SHP77 treated with DMSO at 0.1 percent for 48 hours (cell line): ENCODE results near the gene AP2A1.
A peak's percentile ranks its signal among the peaks of the same experiment; 100 is the strongest.
"Not testable (repeated sequence)": the region's sequence is repeated elsewhere in the genome, so short reads cannot be mapped to it uniquely, and the experiment has no call there.

Experiments
- DNase-seq: peaks from one replicate; lab custom pipeline; 2025; lab: John Stamatoyannopoulos, UW

Gene AP2A1

DNA sequence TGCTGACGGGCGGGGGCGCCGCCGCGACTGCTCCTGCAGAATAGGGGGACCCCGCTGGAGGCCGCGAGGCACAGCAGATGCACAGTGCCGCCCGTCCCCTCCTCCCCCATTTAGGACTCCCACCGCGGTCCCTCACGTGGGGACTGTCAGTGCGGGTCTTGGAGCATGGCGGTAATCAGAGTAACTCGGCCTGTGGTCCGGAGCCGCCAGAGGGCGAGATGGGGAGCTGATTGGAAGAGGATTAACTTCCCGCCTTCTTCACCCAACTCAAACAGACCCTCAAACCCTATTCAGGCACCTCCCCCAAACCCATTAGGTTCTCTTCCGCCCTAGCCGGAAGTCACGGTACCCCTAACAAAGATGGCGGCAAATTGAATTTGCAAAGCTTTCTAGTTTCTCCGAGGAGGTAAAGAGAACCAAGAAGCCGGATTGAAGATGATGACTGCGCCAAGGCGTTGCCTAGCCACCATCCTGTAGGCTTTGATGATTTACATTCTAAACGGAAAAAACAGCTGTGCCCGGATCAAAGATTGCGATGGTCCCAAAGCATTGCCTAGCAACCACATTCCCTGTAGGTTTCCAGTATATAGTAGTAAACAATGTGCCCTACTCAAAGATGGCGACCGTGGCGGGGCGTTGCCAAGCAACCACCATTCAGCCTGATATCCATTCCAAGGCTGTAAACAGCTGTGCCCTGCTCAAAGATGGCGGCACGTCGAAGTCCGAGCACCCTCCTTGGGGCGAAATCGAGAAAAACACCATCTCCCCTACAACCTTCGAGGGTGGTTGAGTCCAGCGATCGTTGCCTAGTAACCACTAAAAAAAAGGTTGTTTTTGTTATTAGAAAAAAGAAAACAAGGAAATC, 46.4 kb downstream of the AP2A1 start, which contains the start of gene FUZ:
Gene FUZ, minus strand, starts transcription at position 296 of the 865 bp plus-strand sequence. Its CDS starts 186 bp downstream, at position 110.
- DNase-seq = peak; percentile 98

DNA sequence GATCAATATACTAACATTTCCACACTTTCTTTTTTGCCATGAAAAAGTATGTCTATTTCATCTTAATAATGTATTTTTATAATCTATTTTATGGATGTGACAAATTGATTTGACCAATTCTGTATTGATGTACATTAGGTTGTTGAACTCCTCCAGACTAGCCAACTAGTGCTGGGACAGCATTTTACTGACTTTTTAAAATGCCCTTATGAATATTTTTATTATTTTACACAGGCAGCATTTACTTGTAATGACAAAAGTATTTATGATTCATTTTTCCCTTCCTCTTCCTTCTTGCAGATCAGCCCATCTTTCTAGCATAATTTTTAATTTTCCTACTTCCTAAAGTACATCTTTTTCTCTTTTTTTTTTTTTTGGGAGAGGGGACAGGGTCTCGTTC, 47.2 kb downstream of the AP2A1 start:
- DNase-seq = no peak

DNA sequence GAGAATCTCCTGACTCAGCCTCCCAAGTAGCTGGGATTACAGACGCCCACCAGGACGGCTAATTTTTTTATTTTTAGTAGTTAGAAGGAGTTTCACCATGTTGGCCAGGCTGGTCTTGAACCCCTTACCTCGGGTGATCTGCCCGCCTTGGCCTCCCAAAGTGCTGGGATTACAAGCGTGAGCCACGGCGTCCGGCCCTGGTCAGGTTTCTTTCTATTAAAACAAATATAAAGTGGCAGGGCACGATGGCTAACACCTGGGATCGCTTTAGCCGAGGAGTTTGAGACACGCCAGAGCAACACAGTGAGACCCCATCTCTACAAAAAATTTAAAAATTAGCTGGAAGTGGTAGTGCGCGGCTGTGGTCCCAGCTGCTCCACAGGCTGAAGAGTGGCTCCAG, 49.8 kb downstream of the AP2A1 start:
- no peak for DNase-seq

DNA sequence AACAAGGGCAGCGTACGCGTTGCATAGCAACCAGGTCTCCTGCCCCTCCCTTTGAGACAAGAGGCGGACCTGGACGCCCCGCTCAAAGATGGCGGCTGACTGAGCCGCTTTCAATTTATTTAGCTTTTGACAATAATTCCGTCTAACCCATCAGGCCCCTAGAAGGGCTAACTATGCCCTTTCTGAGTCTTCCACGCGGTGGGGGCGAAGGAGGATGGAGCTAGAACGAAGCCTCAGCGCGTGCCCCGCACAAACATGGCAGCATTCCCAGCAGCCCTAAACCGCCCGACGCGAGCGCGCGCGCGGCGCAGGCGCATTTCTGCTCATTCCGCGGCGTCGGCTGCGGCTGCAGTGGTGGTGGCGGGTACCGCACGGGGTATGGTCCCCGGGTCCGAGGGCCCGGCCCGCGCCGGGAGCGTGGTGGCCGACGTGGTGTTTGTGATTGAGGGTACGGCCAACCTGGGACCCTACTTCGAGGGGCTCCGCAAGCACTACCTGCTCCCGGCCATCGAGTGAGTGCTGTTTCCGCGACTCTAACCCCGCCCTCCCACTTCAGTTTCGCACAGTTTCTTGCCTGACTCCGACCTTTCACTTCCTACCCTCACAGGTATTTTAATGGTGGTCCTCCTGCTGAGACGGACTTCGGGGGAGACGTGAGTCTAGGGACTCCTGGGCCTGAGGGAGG, 51.3 kb downstream of the AP2A1 start, which contains the start of gene MED25:
Gene MED25, plus strand, starts transcription at position 326 of the 685 bp plus-strand sequence. Its CDS starts 53 bp downstream, at position 379.
- peak; percentile 89 for DNase-seq

DNA sequence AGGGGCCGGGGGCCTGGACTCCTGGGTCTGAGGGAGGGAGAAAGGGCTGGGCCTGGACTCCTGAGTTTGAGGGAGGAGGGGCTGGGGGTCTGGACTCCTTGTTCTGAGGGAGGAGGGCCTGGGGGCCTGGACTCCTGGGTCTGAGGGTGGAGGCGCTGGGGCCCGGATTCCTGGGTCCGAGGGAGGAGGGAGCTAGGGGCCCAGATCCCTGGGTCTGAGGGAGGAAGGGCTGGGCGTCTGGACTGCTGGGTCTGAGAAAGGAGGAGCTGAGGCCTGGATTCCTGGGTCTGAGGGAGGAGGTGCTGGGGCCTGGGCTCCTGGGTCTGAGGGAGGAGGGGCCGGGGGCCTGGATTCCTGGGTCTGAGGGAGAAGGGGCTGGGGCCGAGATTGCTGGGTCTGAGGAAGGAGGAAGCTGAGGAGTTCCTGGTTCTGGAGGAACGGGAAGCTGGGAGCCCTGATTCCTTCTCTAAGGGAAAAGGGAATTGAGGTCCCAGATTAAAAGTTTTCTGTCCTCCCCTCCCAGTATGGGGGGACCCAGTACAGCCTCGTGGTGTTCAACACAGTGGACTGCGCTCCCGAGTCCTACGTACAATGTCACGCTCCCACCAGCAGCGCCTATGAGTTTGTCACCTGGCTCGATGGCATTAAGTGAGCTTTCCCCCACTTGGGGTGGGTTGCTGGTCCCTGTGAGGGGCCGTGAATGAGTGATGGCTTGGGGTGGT, 52.0 kb downstream of the AP2A1 start:
- no peak for DNase-seq

DNA sequence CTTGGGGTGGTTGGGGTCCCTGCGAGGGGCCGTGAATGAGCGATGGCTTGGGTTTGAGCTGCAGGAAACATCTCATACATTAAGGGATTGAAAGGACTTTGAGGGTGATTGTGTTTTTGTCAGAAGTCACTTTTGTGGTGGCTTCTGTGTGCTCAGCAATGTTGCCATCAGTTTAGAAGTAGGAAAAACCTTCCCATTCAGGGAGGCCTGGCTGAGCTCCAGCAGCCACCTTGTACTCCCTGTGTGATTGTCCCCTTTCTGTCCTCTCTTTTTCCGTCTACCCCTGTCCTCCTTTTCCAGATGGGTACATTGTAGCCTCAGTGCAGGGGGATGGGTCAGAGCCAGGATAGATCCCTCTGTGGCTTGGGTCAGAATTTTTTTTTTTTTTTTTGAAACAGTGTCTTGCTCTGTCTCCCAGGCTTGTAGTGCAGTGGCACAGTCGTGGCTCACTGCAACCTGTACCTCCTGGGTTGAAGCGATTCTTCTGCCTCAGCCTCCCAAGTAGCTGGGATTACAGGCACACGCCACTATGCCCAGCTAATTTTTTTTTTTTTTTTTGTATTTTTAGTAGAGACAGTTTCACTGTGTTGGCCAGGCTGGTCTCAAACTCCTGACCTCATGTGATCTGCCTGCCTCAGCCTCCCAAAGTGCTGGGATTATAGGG, 52.8 kb downstream of the AP2A1 start:
- DNase-seq = not testable (repeated sequence)

DNA sequence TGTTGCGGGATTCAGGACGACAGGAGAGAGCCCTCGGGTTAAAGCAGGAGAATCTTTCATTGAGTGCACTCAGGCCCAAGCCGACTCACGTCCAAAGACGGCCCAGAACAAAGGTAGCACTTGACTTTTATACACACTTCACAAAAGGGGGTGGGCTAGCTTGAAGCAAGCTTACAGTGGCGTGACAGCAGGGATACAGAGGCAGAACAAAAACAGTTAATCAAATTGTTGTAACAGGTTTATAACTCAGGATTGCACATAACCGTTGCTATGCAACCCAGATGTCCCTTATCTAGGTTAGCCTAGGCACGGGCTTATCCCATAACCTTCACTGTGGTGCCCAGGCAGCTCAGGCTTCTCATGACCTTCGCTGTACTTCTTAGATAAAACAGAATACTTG, 53.3 kb downstream of the AP2A1 start:
- no peak for DNase-seq

DNA sequence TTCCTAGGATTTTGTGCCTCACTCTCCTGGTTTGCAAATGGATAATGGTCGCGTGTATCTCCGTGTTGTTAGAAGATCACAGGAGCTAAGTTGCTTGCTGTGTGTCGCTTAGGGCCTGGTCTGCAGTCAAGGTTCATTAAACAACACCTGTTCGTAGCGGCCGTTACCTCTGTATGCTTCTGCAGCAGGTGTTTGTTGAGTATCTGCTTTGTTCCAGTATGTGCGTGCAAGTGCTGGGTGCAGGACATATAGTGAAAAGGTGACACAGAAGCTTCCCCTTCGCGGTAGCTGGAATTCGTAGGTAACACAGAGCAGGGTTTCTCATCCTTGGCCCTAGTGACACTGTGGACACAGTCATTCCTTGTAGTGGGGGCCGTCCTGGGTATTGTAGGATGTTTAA, 56.7 kb downstream of the AP2A1 start:
- peak; percentile 71 for DNase-seq

DNA sequence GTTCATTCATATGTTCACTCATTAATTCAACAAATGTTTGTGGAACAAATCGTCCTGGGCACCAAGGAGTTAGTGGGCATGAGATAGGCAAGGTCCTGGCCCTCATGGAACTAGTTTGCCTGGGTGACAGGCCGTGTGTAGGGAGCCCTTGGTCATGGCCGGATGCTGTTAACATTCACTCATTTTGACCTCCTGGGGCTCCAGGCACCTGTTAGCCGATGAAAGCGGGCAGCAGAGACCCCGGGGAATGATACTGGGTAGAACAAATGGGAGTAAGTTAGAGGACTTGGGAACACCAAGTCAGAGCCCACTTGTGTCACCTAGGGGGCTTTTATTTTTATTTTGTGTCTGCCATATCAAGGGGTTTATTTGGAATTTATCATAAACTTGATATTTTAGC, 57.9 kb downstream of the AP2A1 start:
- DNase-seq = no peak

DNA sequence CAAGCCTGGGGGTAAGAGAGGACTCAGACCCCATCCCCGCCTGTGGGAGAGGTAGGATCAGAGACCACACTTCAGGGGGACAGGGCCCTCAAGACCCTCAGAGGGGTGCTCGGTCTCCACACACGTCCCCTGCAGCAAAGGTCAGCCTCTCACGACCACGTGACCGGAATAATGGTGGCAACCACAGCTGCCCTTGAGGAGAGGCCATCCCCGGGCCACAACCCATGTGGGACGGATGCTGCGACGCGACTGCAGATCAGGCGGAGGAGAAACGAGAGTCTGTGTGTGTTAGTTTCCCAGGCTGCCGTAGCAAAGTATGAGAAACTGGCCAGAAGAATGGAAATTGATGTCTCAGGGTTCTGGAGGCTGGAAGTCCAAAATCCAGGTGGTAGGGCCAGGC, 60.2 kb downstream of the AP2A1 start:
- DNase-seq = no peak

DNA sequence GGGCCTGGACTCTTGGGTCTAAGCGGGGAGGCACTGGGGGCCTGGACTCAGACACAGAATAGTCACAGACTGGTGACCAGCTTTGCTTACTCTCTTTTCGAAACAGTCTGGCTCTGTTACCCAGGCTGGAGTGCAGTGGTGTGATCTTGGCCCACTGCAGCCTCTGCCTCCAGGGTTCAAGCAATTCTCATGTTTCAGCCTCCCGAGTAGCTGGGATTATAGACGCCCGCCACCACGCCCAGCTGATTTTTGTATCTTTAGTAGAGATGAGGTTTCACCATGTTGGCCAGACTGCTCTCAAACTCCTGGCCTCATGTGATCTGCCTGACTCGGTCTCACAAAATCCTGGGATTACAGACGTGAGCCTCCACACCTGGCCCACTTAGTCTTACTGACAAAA, 62.4 kb downstream of the AP2A1 start:
- DNase-seq = no peak

DNA sequence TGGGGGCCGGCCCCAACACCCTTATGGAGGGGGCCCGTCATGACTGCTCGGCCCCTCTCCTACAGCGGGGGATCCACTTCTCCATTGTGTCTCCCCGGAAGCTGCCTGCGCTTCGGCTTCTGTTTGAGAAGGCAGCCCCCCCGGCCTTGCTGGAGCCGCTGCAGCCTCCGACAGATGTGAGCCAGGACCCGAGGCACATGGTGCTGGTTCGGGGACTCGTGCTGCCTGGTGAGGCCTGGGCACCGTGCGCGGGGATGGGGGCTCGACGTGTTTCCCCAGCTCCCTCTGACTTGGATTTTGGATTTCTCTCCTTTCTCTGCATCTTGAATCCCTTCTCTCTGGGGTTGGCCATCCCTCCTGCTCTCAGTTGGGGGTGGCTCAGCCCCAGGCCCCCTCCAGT, 62.9 kb downstream of the AP2A1 start:
- DNase-seq = no peak

DNA sequence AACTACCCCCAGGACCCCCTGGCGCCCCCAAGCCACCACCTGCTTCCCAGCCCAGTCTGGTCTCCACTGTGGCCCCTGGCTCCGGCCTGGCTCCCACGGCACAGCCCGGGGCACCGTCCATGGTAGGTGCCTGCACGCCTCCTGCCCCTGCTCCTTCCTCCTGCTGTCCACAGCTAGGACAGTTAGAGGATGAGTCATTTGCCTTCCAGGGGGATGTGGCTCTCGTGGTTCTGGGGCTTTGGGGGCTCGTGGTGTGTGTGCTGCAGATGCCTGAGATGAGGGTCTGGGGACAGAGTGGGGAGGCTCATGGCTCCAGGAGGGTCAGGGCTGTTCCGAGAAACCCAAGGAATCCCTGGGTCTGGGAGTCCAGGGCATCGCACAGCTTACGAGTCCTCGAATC, 64.0 kb downstream of the AP2A1 start:
- no peak for DNase-seq

DNA sequence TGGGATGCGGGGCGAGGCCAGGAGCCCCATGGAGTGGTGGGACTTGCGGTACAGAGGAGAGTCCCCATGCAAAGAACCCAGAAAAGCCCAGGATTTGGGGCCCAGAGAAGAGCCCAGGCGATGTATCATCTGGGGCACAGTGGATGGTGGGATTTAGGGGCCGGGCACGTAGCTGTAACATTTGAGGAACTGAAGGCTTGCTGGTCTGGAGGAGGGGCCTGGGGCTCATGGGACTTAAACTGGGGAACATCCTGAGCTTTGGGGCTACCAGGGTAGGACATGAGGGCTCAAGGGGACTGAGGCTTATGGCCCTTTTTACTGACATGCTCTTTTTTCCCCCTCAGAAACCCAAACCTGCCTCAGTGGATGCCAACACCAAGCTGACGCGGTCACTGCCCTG, 64.8 kb downstream of the AP2A1 start:
- no peak for DNase-seq

DNA sequence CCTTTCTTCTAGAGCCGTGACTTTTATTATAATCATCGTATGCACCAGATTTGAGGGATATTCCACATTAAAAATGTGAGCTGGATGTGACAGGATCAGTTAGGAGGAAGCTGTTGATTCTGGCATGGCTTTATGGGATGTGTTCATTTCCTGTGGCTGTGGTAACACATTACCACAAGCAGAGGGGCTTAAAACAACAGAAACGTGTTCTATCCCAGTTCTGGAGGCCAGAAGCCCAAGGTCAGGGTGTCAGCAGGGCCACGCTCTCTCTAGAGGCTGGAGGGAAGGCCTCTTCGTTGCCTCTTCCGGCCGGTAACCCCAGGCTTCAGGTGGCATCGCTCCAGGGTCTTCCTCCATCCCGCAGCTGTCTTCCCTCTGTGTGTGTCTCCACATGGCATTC, 65.8 kb downstream of the AP2A1 start:
- no peak for DNase-seq

DNA sequence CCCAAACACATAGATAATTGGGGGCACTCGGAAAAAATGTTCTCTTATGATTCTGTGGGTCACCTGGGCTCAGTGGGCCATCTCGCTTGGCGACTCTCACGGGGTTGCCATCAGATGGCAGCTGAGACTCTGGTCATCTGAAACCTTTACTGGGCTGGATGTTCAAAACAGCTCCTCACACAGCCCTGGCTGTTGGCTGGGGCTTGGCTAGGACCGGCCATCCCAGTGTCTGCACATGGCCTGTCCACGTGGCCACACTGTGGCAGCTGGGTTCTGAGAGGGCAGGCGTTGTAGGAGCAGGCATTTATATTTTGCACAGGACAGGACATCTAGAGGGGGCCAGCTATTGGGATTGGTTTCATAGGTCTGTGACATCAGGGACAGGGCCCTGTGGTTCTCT, 66.8 kb downstream of the AP2A1 start:
- no peak for DNase-seq

DNA sequence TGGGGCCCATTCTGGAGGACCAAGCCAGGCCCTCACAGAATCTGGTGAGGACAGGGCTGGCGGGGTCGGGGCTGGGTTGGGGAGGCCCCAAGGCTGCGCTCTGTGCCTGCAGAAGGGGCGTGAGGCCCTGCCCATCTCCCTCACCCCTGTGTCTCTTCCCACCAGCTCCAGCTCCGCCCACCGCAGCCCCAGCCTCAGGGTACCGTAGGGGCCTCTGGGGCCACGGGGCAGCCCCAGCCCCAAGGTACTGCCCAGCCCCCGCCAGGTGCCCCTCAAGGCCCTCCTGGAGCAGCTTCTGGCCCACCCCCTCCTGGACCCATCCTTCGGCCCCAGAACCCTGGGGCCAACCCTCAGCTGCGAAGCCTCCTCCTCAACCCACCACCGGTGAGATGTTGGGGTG, 68.8 kb downstream of the AP2A1 start:
- no peak for DNase-seq

DNA sequence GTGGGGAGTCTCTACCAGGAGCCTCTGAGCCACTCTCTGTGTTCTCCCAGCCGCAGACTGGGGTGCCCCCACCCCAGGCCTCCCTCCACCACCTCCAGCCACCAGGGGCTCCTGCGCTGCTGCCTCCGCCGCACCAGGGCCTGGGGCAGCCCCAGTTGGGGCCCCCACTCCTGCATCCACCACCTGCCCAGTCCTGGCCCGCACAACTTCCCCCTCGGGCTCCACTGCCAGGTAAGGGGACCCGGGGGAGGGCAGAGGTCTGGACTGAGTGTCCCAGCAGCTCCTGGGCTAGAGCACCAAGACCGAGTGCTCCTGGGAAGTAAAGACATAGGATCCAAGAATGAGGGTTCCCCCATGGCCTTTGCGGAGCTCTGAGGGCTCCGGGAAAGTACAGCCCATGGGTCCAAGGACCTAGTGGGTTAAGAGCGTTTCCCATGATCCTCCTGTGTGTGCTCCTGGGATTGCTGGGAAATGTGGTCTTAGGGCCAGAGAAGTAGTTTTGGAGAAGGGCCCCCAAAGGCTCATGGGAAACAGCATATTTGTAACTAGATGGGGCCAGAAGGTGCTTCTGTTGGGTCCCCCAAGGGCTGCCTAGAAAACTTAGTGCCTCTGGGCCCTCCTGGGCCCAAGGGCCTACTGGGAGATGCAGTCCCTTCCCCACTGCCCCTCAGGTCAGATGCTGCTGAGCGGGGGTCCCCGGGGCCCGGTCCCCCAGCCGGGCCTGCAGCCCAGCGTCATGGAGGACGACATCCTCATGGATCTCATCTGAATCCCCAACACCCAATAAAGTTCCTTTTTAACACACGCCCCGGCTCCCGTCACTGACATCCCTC, 69.6 kb downstream of the AP2A1 start:
- DNase-seq = no peak

DNA sequence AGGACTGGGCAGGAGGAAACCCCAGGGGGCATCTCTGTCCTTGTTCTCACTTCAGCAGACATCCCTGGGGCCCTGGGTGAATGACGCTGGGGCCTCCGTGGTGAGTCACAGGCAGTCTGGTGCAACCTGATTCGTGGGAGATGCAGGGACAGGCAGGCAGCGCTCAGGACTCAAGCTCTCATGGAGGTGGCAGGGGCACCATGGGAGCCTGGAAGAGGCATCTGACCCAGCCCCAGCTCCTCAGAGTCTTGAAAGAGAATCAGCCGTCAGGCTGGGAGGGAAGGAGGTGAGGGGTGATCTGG, 70.2 kb downstream of the AP2A1 start:
- no peak for DNase-seq

DNA sequence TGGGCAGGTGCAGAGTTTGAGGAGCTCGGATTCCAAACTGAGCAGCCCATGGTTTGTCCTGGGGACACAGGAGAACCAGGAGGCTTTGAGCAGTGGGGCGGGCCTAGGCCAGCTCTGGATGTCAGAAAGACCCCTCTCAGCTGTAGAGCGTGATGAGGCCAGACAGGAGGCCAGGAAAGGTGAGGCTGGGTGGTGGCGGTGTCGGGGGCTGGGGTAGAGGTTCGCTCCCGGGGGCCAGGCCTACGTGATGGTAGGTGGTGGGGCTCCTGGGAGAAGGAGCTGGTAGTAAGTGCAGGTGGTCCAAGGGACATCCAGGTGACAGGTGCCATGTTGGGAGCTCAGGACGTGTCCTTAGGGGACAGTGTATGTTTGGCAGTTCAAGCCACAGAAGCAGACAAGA, 70.6 kb downstream of the AP2A1 start:
- DNase-seq = no peak

DNA sequence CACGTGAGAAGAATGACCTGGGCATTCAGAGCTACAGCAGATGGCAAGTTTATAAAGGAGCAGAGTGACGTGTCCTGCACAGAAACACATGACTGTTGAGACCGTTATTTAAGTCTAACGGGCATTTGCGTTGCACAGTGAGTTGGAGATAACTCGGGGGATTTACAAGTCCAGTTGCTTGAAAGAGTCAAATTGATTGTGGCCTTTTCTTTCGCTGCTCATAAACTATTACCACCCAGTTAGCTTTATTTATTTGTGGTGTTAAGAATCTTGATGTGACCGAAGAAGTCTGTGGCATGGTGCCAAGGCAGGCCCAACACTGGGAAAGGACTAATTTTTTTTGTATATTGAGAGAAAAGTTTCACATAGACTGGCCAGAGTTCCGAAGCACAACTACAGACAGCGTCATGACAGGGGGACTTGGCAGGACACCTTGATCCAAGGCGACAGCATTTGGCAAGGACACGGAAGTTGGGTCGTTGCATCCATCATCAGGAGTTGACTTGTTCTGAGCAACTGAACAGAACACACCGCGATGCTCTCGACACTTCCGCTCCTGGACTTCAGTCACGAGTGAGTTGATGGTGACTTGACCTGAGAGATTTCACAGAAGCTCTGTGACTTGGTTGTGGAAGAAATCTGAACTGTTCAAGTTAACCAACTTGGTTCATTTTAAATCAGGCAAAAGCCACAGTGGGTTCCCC, 72.2 kb downstream of the AP2A1 start:
- DNase-seq = no peak
